Pancreas (tissue), 10 donors: ENCODE data around the gene DGLUCY. TPM values are rescaled to one million over a fixed set of nuclear protein-coding genes. Genes with fewer than 3 reads are reported as not detected.
"Not testable (repeated sequence)": the region's sequence is repeated elsewhere in the genome, so short reads cannot be mapped to it uniquely, and the experiment has no call there.

Experiments used
- ATAC-seq, 4 donors: fragments of 200-7000 bp; cut with Tn5 transposase; one replicate each; pipeline versions ENCODE4 v1.8.0 to v1.9.1; 2020; ENCODE audit warnings: mild to moderate bottlenecking in 4 of 4, moderate library complexity in 4 of 4
- DNase-seq, 6 donors: peaks; one replicate each; pipeline ENCODE4 v3.0.0-alpha.2; 2020
- FAIRE-seq: peaks from 2 replicates; lab custom pipeline; 2012; peaks lifted over from hg19 to GRCh38; lab: Jason Lieb, UNC
- H3K27ac ChIP-seq, 4 donors: fragments of 200-600 bp; sonication (generic); 1 replicate in 3 of 4; 2 replicates in 1 of 4; pipeline versions ENCODE4 v1.5.0 to v1.8.0; 2020
- H3K27me3 ChIP-seq, 4 donors: fragments of 200-600 bp; one replicate each; pipeline ENCODE4 v1.8.0; 2021
- H3K36me3 ChIP-seq, 3 donors: fragments of 200-600 bp; sonication (generic) in 1 of 3; one replicate each; pipeline versions ENCODE4 v1.5.0 to v1.8.0; 2020 to 2021
- H3K4me1 ChIP-seq, 3 donors: fragments of 200-600 bp; one replicate each; pipeline ENCODE4 v1.8.0; 2021
- H3K4me3 ChIP-seq, 4 donors: fragments of 200-600 bp; sonication (generic) in 2 of 4; one replicate each; pipeline versions ENCODE4 v1.5.0 to v1.8.0; 2020 to 2021
- H3K9me3 ChIP-seq, 4 donors: fragments of 200-600 bp; one replicate each; pipeline ENCODE4 v1.8.0; 2021
- WGBS, 2 donors: extraction: QIAGEN DNeasy Blood & Tissue Kit; methylation state at CpG; one replicate each; pipeline ENCODE4 v1.1.7; 2013; 5-methylcytosine and 5-hydroxymethylcytosine counted together
- intact Hi-C, 3 donors: fragments of 100-400 bp; cut with DNase I; formaldehyde crosslinking; loops; one replicate each; pipeline versions ENCODE4 v1.11.1 to v1.14.2; 2022
- polyA plus RNA-seq, 2 donors: library from polyadenylated mRNA; stranded (reverse); fragments of 200-250 nt; gene quantifications; one replicate each; pipeline ENCODE4 v1.2.3, GENCODE V29; 2013
- total RNA-seq, 6 donors: library from RNA; stranded (reverse); fragmentation: NEBNext Ultra II Directional in 4 of 6; extraction: Animal tissue kit (Norgen Biotek cat#: 25700) in 4 of 6; gene quantifications; one replicate each; pipeline versions ENCODE4 v1.2.1 to v1.2.4, GENCODE V29; 2021 to 2023
- TF ChIP-seq, protein P1 (sequence below), 4 donors: fragments of 200-600 bp; sonication (generic) in 3 of 4; IDR thresholded peaks; one replicate each; pipeline versions ENCODE4 v1.5.0 to v1.8.0; 2021; ENCODE audit warnings: antibody characterized with exemption in 4 of 4
- donor health status: healthy with polysubstance abuse.
- donor health status: DM: no; HTN: no; CAD: no; lungs with moderate emphysema.
- donor health status: DM: no; HTN: no; CAD: no.
- donor health status: control.
- donor health status: control.
- donor health status: Bipolar disorder and iron deficiency.
- donor health status: DM: yes; HTN: yes; CAD: no.
- donor health status: DM: no; HTN: no; CAD: no.
- donor health status: DM: no; HTN: no; CAD: no.
- donor health status: DM: yes; HTN: yes; CAD: no.

DGLUCY gene
- total and polyA plus RNA-seq, 8 donors, result 11.9 to 43.4 (median 23.1) TPM

GRCh38 chr14:91118511-91119068 is 4.7 kb downstream of the DGLUCY start:
- no peaks in the 10 kb centered on the region for H3K27me3 ChIP-seq
- TF ChIP-seq, protein P1, sequence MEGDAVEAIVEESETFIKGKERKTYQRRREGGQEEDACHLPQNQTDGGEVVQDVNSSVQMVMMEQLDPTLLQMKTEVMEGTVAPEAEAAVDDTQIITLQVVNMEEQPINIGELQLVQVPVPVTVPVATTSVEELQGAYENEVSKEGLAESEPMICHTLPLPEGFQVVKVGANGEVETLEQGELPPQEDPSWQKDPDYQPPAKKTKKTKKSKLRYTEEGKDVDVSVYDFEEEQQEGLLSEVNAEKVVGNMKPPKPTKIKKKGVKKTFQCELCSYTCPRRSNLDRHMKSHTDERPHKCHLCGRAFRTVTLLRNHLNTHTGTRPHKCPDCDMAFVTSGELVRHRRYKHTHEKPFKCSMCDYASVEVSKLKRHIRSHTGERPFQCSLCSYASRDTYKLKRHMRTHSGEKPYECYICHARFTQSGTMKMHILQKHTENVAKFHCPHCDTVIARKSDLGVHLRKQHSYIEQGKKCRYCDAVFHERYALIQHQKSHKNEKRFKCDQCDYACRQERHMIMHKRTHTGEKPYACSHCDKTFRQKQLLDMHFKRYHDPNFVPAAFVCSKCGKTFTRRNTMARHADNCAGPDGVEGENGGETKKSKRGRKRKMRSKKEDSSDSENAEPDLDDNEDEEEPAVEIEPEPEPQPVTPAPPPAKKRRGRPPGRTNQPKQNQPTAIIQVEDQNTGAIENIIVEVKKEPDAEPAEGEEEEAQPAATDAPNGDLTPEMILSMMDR (IDR thresholded peaks at IDR 0.05), result no peak
- DNase-seq, result no peak
- no peak overlapping the region for H3K4me3 ChIP-seq
- 95 to 96% methylated on average over 2 of the region's 2 CpGs for WGBS, 2 donors
- no peaks in the 10 kb centered on the region for H3K9me3 ChIP-seq
- no peak overlapping the region for H3K27ac ChIP-seq
- no peak for ATAC-seq
- intact Hi-C loops, result no loop called here
- H3K4me1 ChIP-seq, result peaks cover 0 to 20% (median under 1%) of the 10 kb centered on the region in 3 donors
- H3K36me3 ChIP-seq, result peaks cover 0 to 3% (median 0%) of the 10 kb centered on the region in 3 donors
- no peak for FAIRE-seq

DNA sequence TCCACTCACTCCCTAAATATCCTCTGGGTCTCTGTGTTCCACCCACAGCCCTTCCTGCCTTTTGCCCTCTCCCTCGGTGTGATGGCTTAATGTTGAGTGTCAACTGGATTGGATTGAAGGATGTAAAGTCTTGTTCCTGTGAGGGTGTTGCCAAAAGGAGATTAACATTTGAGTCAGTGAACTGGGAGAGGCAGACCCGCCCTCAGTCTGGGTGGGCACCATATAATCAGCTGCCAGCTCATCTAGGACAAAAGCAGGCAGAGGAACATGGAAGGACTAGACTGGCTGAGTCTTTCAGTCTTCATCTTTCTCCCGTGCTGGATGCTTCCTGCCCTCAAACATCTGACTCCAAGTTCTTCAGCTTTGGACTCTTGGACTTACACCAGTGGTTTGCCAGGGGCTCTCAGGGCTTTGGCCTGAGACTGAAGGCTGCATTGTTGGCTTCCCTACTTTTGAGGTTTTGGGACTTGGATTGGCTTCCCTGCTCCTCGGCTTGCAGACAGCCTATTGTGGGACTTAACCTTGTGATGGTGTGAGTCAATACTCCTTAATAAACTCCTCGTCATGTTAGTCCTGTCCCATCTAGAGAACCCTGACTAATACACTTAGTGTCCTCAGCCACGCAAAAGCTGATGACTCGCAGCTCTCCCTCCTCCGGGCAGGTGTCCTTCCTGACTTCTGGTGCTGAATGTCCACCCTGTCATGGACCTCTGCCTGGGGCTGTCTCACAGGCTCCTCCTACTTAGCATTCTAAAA is 5.9 kb downstream of the DGLUCY start:
- no peak for DNase-seq
- Histone ChIP-seq H3K27ac (no peak overlapping the region), H3K4me1 (peaks cover 0 to 26% (median 0%) of the 10 kb centered on the region in 3 donors), H3K4me3 (no peak overlapping the region), H3K27me3 (no peaks in the 10 kb centered on the region), H3K36me3 (peaks cover 0 to 3% (median 0%) of the 10 kb centered on the region in 3 donors), H3K9me3 (no peaks in the 10 kb centered on the region)
- TF ChIP-seq, protein P1 (IDR thresholded peaks at IDR 0.05), result no peak
- WGBS, 2 donors, result 79 to 82% methylated on average over 8 of the region's 8 CpGs
- no peak for FAIRE-seq
- intact Hi-C loops, result no loop called here
- ATAC-seq, result no peak

DNA sequence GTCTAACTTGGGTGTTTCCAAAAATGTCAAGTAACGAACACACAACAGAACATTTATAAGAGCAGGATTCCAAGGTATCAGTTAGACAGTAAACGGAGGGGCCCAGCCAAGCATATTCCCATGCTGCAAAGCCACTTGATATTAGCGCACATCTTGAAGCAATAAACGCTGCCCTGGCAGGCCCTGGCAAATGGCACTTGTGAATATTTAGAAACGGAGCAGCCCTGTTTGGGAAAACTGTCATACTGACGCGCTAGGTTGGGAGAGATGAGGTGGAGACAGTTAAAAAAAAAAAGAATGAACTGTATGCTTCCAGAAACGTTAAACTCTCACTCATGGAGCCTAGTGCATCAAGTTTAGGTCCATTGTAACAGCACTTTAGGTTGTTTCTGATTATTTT is 9.3 kb downstream of the DGLUCY start:
- 93 to 95% methylated on average over 8 of the region's 8 CpGs for WGBS, 2 donors
- FAIRE-seq (no peak), ATAC-seq (no peak), DNase-seq (no peak)
- intact Hi-C loops, result no loop called here
- Histone ChIP-seq H3K9me3 (no peaks in the 10 kb centered on the region), H3K4me1 (peaks cover 0 to 13% (median 0%) of the 10 kb centered on the region in 3 donors), H3K27ac (no peak overlapping the region), H3K4me3 (no peak overlapping the region), H3K27me3 (no peaks in the 10 kb centered on the region), H3K36me3 (peaks cover 0 to 3% (median 0%) of the 10 kb centered on the region in 3 donors)
- TF ChIP-seq, protein P1 (IDR thresholded peaks at IDR 0.05), result no peak

DNA sequence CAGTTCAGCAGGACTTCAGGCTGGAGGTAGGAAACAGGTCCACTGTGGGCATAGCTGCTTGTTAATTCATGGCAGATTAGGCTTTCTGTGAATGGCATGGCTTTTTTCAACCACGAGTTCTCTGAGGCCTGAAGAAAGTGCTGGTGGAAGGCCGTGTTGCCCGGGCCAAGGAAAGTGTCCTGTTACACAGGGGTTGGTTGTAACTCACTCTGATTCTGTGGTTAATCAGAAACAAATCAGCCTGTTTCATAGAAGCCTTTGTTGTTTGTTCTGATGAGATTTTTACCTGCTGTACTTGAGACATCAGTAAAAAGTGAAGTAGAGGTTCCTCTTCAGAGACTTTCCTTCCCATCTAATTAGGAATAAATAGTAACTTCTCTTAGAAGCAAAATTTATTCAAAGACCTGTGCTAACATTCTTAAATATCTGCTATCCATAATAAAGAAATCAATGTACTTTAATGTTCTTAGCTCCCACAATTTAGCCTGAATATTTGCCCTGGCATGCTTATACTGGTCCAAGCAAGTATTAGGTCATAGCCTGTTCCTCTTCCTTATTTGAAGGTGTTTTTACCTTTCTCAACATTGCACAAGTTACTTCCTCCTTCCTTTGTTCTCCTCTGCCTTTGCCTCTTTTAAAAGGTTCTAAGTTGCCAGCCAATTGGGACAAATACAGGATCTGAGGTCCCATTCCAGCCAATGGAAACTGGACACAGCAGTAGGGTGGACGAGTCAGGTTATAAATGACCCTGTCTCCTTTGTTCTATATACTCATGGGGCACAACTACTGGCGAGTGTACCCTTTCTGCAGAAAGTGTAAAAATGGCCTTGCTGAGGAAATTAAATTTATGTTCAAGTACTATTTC is 10.8 kb downstream of the DGLUCY start:
- H3K4me3 ChIP-seq, DNase-seq, H3K27me3 ChIP-seq, H3K36me3 ChIP-seq, intact Hi-C loops, H3K9me3 ChIP-seq, FAIRE-seq: not testable (repeated sequence)
- Histone ChIP-seq H3K4me1 (peaks cover 0 to 13% (median 0%) of the 10 kb centered on the region in 3 donors), H3K27ac (peak overlapping the region in 3 of 4 donors; percentile 25 to 69 (median 42))
- ATAC-seq, result peak in 2 of 4 donors; percentile 31 to 37
- WGBS, 2 donors, result 70 to 74% methylated on average over 5 of the region's 5 CpGs

DNA sequence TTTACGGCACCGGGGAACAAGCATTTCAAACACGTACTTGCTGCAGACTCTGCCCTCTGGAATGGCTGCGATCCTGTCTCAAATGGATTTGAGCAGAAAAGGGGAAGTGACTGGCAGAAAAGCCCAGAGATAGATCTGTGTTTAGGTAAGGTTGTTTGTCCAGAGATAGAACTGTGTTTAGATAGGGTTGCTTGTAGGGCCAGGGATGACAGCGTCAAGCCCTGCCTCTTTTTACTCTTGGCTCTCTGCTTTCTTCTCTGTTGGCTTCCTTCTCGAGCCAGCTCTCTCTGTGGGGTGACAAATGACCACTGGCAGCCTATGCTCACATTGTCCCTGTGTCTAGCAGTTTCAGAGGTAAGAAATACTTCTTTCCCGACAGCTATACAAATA is 11.4 kb downstream of the DGLUCY start:
- Histone ChIP-seq H3K9me3 (no peaks in the 10 kb centered on the region), H3K27ac (peak overlapping the region in 2 of 4 donors; percentile 25 to 69)
- WGBS, 2 donors, result 78 to 79% methylated on average over 7 of the region's 7 CpGs

More for the DNA sequence above, 11.4 kb downstream of the DGLUCY start:
- Histone ChIP-seq H3K27me3 (no peaks in the 10 kb centered on the region), H3K36me3 (no peaks in the 10 kb centered on the region), H3K4me1 (peaks cover 0 to 13% (median 0%) of the 10 kb centered on the region in 3 donors), H3K4me3 (no peak overlapping the region)
- DNase-seq (no peak), FAIRE-seq (no peak), ATAC-seq (peak in 1 of 4 donors; percentile 23)
- TF ChIP-seq, protein P1 (IDR thresholded peaks at IDR 0.05), result no peak
- intact Hi-C loops, result no loop called here
